A549 (cell line): Measurements from ENCODE around the gene EPB41L2.

Source experiments
- NPAS2 ChIP-seq: fragments of 250-450 bp; sonication (Bioruptor Pico); IDR thresholded peaks from 2 replicates; pipeline ENCODE4 v1.8.0; 2022; ENCODE audit warnings: mild to moderate bottlenecking, moderate library complexity, borderline replicate concordance
- POLR2A ChIP-seq: IDR thresholded peaks from 2 replicates; pipeline ENCODE4 v1.6.1; 2012; ENCODE audit warnings: mild to moderate bottlenecking, low read length
- TF ChIP-seq, protein P1 (sequence below): fragments of >200 bp; sonication (Bioruptor Twin); formaldehyde crosslinking; IDR thresholded peaks from 3 replicates; pipeline ENCODE4 v1.5.1; 2016

DNA sequence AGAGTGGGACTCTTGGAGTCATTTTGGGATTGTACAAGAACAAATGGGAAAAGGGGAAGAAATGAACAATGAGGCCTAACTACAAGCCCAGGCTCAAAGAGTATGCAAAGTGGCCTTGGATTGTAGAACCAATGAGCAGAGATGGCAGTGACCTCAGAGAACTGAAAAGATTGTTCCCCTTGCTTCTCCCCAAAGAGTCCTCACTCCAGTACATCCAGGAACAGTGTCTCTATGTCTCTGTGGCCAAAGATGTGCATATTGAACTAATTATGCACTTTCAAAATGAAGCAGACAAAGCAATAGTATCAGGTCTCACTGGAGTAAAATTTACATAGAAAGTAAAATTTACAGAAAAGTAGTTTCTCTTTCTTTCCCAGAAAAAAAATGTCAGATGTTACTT is 154.9 kb downstream of the EPB41L2 start:
- TF ChIP-seq, protein P1, sequence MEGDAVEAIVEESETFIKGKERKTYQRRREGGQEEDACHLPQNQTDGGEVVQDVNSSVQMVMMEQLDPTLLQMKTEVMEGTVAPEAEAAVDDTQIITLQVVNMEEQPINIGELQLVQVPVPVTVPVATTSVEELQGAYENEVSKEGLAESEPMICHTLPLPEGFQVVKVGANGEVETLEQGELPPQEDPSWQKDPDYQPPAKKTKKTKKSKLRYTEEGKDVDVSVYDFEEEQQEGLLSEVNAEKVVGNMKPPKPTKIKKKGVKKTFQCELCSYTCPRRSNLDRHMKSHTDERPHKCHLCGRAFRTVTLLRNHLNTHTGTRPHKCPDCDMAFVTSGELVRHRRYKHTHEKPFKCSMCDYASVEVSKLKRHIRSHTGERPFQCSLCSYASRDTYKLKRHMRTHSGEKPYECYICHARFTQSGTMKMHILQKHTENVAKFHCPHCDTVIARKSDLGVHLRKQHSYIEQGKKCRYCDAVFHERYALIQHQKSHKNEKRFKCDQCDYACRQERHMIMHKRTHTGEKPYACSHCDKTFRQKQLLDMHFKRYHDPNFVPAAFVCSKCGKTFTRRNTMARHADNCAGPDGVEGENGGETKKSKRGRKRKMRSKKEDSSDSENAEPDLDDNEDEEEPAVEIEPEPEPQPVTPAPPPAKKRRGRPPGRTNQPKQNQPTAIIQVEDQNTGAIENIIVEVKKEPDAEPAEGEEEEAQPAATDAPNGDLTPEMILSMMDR, result no peak
- TF ChIP-seq POLR2A, result no peak
- TF ChIP-seq NPAS2 (CRISPR knock-in tag), result no peak
